Activated T-cell treated with anti-CD3 and anti-CD28 coated beads for 1 hour (primary cell): ENCODE results near the gene SLC26A9.
"Not testable (repeated sequence)": the region's sequence is repeated elsewhere in the genome, so short reads cannot be mapped to it uniquely, and the experiment has no call there.

Experiments
- DNase-seq: peaks from one replicate; pipeline ENCODE4 v3.0.0-alpha.2; 2020; ENCODE audit warnings: low read depth

Gene SLC26A9

DNA sequence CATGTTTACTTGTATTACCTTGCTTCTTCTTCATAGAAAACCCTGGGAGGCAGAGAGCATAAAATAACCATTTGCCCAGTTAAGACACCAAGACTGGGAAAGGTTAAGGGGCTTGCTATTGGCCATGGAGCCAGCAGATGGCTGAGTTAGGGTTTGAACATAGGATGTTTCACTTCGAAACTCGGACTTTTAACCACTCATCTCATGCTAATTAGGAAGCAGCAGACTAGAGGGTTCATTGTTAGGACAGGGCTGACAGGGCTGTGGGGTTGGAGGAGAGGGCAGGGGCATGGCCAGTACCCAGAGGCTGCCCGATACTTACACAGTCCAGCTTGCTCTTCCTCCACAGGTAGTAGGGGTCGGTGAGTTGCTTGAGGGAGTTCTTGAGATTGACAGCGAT, 17.0 kb downstream of the SLC26A9 start:
- no peak for DNase-seq

DNA sequence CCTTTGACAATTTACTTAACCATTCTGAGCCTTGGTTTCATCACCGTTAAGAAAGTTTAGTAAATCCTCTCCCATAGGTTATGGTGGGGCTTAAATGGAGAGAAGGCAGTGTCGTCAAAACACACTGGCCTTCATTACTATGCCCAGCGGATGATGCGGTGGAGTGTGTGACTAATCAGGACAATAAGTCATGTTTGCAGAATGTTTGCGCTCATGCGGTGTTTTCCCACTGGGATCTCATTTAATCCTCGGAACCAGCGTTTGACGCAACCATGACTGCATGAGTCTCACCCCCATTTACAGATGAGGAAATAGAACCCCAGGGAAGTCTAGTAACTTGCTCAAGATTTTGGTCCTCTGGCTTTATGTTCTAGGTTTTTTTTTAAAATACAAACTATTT, 17.5 kb downstream of the SLC26A9 start:
- no peak for DNase-seq

DNA sequence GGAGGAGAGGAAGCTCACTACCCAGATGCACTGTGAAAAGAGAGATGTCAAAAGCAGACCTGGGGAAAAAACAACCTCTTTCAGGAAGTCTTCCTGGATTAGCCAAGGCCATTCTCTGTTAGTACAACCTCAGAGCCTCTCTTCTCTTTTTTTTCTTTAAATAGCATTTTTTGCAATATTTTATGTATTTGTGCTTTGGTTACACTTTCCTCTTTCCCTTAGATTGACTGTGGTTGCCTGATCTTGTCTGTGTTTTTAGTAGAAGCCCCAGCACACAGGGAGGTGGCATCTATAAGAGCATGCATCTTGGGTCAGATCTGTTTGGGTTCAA, 18.8 kb downstream of the SLC26A9 start:
- DNase-seq: no peak

DNA sequence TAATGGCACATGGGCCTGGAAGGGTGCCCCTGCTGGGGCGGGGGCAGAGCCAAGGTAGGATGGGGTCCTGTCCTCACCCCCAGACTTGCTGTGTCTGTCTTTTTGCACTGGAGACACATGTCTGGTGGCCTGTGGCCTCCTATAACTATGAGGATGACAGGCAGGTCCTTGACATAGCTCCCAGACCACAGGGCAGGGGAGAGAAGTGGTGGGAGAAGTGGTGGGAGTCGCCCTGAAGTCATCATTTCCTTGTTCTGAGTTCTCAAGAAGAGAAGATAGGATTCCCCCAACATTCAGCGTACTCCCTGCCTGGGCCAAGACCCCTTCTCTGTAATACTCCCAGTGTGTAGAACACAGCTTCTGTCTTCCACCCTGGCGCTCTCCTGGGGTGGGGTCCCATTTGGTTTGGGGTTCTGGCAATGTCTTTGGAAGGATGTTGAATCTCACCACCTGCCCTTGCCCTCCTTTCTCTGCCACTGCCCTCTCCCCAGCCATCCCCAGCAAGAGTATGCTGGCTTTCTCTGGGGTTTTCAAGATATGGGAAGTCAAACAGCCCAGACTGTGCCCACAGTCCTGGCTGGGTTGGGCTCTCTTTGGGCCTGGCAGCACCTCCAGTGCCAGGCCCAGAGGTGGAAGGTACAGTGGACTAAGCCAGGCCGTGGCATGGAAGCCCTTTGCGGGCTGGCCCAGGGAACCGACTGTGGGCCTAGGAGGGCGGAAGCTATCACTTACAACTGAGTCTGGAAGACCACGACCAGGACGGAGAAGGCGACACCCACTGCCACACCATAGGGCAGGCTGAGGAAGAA, 19.4 kb downstream of the SLC26A9 start:
- DNase-seq: no peak

DNA sequence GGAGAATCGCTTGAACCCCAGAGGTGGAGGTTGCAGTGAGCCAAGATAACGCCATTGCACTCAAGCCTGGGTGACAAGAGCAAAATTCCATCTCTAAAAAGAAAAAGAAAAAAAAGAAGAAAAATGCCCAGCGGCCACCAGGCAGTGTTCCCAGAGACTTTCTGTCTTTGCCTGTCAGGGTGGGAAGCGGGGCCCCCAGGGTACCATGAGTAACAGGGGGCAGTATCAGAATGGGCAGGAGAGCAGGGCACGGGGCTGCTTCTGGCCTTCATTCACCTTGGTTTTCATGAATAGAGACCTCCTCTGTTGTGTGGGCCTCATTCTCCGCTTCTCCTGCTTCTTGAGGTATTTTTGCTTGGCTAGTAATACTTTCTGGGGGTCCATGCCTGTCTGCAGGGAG, 20.4 kb downstream of the SLC26A9 start:
- no peak for DNase-seq

DNA sequence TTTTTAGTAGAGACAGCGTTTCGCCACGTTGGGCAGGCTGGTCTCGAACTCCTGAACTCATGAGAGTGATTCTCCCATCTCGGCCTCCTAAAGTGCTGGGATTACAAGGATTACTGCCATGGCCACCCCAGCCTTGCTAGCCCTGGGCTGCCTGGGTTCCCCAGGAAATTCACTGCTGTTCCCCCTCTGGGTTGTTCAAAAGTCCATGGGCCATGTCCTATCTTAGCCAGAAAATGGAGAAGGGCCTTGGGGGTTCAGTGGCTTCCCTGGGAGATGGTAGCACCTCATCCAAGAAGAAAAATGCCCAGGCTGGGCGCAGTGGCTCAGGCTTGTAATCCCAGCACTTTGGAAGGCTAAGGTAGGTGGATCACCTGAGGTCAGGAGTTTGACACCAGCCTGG, 20.9 kb downstream of the SLC26A9 start:
- DNase-seq: no peak

DNA sequence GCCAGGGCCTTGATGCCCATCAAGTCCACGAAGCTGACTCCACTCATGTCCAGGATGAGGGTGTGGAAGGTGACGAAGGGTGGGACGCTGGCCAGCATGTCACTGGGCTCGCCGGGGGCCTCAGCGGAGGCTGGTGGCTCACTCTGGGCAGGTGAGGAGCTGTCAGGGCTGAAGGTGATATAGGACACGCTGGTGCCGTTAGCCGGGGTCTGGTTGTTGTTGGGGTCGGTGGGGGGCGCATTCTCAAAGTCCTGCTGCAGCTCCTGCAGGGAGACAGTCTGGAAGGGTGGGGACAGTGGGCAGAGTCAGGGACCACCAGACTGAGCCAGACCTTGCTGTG, 21.7 kb downstream of the SLC26A9 start:
- DNase-seq: no peak

DNA sequence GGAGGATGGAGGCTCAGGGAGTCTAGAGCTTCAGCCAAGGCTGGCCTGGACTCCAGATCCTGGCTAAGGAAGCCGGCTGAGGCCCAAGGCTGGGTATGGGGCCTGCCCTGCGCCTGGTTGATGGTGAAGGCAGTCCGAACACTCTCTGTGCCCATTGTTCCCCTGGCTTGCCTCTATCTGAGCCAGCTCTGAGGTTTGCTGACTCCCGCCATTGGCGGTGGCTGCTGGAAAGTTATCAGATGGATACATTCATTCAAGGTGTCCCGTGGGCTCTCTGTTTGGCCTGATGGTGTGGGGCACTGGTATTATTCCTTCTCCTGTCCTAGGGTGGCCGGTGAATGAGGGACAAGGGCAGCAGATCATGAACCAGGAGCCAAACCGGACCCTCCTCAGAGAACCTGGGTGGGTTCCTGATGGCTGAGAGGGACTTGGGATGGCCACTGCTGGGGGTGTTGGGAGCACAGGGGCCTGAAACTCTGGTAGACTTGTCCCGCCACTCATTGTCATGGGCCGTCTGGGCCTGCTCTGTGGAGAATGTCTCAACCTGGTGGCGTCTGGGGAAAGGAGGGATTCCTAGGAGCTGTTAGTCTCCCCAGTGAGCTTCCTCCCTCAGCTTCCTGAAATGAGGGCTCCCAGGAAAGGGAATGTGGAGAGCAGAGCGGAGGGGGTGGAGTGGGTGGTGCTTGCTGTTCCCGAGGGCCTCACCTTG, 22.2 kb downstream of the SLC26A9 start:
- DNase-seq: no peak

DNA sequence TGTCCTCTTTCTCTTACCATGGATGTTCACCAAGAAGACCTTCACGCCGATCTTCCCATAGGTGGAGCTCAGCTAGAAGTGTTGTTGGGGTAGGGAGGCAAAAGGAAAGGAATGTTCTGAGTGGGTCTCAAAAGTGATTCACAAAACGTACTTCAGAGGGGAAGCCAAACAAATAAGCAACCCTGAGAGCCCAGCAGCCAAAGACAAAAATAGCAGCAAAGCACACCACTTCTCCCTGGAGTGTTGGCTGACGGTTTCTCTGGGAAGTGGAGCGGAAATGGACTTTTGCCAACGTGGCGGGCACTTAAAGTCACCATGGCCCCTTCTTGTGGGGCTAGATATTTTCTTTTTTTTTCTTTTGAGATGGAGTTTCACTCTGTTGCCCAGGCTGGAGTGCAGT, 23.1 kb downstream of the SLC26A9 start:
- DNase-seq: no peak

DNA sequence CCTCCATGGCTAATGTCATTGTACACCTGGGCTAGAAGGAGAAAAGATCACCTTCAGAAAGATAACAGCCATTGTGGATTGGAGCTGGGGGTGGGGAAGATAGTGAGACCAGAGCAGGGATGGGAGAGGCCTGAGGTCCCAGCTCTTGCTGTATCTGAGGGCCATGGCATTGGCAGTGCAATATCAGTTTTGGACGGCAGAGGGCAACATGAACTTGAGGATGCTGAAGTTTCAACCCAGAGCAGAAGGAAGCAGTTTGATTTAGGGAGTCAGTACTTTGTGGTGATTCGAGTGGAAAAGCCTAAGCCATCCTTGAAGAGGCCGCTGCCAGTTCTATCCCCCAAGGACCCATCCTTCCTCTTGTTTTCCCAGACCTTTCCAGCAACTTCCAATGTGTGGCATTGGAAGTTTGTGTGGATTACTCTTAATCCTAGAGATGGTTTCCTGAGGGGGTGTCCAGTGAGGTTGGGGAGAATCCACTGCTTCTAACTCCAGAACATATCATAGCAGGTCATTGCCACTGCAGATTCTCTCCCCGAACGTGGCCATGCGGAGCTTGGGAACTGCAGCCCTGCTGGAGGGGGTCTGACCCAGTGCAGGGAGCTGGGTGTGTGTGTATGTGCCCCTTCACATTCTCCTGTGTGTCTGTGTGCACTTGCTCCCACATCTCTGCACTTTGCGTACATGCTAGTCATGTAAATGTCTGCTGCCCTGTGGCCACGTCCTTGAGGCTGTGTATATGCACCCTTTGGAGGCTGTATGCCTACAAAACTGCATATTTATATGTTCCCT, 24.1 kb downstream of the SLC26A9 start:
- peak; percentile 50 for DNase-seq

DNA sequence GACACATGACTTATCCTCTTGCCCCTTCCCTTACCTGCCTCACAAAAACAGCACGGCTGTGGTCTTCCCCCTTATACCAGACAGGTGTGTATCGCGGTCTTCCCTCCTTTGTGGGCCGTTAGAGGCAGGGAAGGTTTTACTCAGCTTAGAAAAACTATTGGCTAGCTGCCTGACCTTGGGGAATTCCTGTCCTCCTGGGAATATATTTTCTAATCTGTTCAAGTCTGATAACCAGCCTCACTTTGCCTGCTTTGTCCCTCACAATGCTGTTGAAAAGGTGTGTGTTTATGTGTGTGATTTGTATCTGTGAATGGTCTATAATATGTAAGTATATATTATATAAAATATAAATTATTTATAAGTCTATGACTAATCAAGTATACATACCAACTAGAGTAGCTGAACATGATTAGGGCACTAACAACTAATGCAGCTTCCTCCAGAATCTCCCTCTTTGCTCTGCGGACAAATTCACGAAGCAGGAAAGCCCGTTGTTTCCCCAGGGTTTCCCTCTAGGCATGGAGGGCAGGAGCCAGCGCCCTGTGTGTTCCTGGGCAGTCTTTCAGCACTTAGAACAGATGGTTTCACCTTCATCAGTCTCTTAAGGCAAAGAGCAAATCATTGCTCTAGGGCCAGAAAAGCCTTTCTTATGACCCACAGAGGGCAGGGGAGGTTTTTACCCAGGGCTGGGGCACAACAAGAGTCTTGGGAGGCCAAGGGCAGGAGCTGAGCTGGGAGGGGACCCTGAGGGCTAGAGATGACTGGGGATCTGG, 25.6 kb downstream of the SLC26A9 start:
- DNase-seq: no peak

DNA sequence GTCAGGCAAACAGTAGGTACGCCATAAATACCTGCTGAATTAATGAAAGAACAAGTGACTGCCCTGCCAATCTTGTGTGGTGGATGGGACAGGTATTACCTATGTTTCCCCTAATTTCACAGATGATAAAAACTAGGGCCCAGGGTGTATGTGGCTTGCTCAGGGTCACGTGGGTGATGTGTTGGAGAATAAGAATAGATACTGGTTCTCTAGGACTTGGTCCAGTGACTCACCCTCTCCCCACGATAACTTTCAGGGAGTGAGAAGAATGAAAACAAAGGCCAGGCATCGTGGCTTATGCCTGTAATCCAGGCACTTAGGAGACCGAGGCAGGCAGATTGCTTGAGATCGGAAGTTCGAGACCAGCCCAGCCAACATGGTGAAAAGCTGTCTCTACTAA, 26.7 kb downstream of the SLC26A9 start:
- DNase-seq: no peak

DNA sequence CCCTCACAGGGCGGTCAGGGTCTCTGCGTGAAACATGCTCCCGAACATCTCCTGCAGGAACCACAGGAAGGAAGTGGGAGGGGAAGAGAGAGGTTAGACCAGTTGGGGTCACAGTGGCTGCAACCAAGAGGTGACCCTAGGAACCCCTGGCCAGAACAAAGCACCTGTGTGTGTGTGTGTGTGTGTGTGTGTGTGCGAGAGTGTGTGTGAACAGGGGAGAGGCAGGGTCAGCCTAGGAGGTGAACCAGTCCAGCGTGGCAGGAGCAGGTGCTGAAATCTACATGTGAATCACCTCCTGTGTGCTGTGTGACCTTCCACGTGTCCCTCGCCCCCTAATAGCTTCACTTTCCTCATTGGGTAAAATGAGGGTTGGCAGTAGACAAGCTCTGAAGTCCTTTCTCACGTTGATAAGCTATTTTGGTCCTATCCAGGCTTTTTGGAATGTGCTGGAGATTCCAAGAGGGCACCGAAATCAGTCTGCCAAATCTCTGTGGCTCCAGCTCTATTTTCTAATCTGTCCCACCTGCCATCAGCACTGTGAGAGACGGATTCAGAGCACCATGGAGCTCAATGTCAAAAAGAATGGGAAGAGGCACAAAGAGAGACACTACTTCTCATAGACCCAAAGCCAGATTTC, 27.8 kb downstream of the SLC26A9 start:
- no peak for DNase-seq

DNA sequence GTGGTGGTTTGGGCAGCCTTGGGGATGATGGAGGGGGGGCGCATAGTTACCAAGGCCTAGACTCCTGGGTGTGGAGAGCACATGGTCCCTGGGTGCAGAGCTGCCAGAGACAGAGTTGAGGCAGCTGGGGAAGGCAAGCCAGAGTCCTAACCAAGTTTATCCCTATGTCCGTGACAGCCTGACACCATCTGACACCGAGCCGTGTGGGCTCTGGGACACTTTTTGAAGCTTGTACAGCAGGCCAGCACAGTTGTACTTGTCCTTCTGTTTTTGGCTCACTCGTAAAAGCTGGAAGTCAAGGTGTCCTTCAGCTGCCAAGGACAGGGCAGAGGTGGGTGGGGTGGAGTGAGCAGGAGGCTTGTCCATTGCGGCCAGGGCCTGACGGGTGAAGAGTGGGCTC, 28.5 kb downstream of the SLC26A9 start:
- no peak for DNase-seq

DNA sequence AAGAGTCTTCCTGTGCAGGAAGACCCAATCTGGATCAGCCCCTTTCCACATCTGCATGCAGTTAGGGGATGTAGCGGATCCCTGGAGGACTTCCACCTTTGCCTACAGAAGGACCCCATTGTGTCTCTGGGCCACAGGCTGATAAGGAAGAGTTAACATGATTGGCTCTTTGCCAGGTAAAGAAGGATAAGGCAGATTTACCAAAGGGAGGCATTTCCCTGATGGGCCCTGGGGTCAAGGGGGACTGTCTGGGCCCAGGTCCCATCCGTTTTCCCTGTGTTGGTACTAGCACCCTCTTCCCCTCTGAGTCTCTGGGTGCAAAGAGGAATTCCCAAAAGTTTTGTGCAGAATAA, 29.1 kb downstream of the SLC26A9 start:
- no peak for DNase-seq

DNA sequence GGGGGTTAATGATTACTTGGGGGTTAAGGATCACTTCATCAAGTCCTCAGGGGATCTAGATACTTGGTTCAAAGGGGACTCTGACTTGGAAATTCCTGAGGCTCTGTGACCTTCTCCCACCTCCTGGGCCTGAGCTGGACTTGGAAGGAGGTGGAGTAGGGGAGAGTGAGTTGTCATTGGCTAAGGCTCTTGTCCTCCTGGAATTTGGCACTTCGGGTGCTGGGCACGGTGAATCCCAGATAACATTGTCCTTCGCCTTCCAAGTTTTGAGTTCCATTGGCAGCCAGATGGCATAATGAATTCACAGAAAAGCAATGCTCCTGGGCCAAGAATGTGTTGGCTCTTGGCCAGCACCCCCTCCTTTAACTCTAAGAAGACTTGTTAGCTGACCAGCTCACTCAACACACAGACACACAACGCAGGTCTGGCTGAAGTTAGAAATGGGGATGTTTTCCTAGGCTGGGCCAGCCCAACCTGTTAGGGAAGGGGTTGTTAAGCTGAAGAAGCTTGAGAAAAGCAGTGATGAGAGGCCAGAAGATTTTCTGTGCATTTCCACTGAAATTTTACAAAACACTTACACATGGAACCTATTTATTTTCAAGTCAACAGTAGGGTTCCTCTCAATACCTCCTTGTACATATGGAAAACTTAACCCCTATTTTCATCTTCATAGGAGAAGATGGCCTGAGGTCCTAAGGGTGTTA, 29.7 kb downstream of the SLC26A9 start:
- DNase-seq: no peak

DNA sequence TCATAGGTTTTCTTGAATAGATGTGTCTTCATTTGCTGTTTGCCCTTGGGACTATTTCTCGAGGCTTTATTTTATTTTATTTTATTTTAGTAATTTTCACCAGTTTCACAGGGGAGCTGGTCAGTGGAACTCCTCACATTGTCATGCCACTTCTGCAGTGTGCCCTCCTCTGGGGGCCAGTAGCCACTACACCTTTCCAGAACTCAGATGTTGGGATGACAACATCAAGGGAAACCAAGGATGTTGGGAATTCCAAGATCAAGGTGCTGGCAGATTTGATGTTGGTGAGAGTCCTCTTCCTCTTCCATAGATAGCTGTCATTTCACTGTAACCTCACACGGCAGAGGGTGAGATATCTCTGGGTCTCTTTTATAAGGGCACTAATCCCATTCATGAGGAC, 35.5 kb downstream of the SLC26A9 start:
- DNase-seq: no peak

DNA sequence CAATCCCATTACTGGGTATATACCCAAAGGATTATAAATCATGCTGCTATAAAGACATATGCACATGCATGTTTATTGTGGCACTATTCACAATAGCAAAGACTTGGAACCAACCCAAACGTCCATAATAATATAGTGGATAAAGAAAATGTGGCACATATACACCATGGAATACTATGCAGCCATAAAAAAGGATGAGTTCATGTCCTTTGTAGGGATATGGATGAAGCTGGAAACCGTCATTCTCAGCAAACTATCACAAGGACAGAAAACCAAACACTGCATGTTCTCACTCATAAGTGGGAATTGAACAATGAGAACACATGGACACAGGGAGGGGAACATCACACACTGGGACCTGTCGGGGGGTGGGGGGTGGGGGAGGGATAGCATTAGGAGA, 38.2 kb downstream of the SLC26A9 start:
- not testable (repeated sequence) for DNase-seq

DNA sequence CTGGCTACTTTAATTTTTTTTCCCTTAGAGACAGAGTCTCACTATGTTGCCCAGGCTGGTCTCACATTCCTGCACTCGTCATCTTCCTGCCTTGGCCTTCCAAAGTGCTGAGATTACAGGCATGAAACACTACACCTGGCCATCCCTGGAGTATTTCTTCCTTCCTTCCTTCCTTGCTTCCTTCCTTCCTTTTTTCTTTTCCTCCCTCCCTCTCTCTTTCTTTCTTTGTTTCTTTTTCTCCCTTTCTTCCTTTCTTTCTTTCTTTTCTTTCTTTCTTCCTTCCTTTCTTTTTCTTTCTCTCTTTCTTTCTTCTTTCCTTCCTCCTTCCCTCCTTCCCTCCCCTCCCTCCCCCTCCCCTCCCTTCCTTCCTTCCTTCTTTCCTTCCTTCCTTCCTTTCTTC, 46.9 kb downstream of the SLC26A9 start:
- DNase-seq: no peak

DNA sequence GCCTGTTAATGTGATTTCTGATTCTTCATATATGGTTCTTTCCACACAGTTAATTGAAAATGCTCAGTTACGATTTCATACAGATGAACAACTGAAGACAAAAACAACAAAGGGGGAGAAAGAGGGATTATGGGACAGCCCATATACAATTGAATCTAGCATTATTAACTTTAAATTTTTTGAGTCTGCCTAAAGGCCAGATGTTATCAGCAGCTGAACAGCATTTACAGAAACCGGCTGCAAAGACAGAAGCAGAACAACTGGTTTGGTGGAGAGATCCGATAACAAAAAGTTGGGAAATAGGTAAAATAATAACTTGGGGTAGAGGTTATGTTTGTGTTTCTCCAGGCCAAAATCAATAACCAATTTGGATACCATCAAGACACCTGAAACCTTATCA, 49.1 kb downstream of the SLC26A9 start:
- DNase-seq: not testable (repeated sequence)

DNA sequence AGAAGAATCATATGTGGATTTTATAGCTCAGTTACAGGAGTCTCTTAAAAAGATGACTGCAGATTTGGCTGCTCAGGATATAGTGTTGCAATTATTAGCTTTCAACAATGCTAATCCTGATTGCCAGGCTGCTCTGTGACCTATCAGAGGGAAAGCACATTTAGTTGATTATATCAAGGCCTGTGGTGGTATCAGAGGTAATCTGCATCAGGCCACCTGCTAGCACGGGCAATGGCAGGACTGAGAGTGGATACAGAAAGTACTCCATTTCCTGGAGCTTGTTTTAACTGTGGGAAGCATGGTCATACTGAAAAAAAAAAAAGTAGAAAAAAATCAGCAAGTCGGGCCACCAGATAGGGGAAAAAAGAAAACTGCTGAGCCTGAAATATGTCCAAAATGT, 51.1 kb downstream of the SLC26A9 start:
- not testable (repeated sequence) for DNase-seq
